Uterus (tissue), 2 donors: ENCODE data around the gene RAB34.

Source experiments
- CTCF ChIP-seq, 4 experiments: fragments of 200-600 bp in 2 of 4; fragments of 450-650 bp in 2 of 4; sonication (generic) in 2 of 4; IDR thresholded peaks; one replicate each; pipeline ENCODE4 v1.5.1; 2016 to 2019; ENCODE audit warnings: antibody characterized with exemption in 4 of 4, mild to moderate bottlenecking in 2 of 4, moderate library complexity in 1 of 4
- POLR2A ChIP-seq, 2 donors: fragments of 450-650 bp; IDR thresholded peaks; one replicate each; pipeline ENCODE4 v1.6.1; 2016; ENCODE audit warnings: antibody characterized with exemption in 2 of 2, mild to moderate bottlenecking in 1 of 2, moderate library complexity in 1 of 2

- TF ChIP-seq CTCF (IDR thresholded peaks at IDR 0.05): no peak
- TF ChIP-seq POLR2A (IDR thresholded peaks at IDR 0.05): no peak
Measured at GRCh38 chr17:28711723-28712031, 6.0 kb downstream of the RAB34 start, which contains the start of gene PROCA1.
